ENCODE data around the gene PMEPA1.

Gene PMEPA1

GRCh38 chr20:57625181-57625958 is 84.4 kb downstream of the PMEPA1 start:
- DNase-seq = no peak

GRCh38 chr20:57624124-57624523 is 85.7 kb downstream of the PMEPA1 start:
- no peak for DNase-seq

- peak in 3 of 58 donors; percentile 16 to 42 (median 30) for DNase-seq
These were observed 87.0 kb downstream of the PMEPA1 start for GRCh38 chr20:57622579-57623381.

DNA sequence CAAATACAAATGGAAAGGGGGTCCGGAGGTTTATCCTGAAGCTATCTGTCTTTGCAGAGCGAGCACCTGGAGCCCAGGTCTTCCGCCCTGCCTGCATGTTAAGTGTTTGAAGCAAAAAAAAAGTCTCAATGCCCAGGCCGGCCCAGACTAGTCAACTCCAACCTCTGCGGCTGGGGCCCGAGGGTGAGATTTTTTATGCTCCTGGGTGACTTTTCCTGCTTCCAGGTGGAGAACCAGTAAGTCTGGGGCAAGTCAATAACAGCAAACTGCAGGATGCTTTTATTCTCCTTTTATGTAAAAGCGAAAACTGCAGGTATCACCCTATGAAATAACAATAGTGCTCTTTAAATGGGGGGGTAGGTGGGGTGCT is 87.6 kb downstream of the PMEPA1 start:
- DNase-seq = no peak

DNA sequence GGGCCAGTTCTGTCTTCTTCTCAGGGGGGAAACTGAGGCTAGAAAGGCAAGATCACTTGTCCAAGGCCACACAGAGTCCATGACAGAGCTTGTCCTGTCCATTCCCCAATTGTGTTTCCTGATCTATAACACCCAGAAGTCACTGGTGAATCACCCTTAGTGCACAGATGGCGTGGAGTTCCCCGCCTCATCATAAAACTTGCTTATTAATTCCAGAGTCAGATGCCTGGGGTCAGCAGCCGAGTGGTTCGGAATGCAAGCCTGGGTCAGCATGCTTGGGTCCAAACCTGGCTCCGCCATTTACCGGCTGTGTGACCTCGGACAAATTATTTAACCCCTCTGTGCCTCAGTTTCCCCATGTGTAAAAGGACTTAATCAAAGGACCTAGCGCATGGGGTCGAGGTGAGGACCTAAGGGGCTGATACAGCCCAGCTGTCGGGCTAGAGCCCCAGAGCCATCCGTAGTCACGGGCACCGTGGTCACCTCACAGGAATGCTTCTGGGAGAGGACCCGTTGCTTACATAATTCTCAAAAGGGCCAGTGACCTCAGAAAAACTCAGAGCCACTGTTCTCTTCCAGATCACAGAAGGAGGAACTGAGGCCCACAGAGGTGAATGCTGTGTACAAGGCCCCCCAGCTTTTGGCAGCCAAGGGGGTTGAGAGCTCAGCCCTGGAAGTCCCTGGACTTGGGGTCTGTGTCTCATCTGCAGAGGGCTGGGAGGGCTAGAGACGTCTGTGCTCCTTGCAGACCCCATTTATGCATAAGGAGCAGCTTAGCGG is 88.2 kb downstream of the PMEPA1 start:
- no peak for DNase-seq

DNA sequence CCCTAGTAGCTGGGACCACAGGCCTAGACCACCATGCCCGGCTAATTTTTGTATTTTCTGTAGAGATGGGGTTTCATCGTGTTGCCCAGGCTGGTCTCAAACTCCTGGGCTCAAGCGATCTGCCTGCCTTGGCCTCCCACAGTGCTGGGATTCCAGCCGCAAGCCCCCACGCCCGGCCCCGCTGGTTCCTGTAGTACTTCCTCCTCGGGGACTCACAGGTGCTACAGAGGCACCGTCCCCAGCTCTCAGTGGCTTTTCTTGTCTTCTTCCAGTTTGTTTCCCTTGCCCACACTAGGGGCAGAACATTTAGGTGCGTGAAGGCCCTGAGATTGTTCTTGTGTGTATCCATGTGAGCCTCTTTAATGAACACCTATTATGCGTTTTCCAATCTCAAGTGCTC is 88.8 kb downstream of the PMEPA1 start:
- no peak for DNase-seq

DNA sequence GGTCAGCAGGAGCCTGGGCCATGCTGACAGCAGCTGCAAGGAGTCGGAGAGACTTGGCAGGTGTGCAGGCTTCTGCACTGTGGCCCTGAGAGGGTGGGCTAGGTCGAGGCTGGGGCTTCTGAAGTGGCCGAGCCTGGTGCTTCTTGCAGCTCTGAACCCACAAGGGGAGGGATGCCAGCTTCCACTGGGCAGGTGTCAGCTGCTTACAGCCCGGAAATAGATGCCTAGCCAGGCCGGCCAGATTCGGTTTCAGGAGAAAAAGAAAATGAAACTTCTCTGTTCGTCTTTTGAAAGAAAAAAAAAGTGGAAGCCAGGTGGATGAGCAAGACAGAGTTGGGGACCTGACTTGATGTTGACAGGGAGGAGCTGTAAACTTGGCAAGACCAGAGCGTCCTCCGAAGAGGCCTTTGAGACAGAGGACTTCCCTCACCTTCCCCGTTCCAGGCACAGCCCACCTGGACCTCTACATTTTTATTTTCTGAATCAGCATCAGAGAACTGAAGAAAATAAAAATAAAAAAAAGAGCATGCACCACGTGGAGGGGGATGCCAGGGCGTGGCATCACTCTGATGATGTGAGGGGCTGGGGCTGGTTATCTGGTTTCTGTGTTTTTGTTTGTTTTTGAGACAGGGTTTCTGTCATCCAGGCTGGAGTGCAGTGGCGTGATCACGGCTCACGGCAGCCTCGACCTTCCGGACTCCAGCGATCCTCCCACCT is 89.4 kb downstream of the PMEPA1 start, which contains the start of gene ZBP1:
Gene ZBP1, minus strand, starts transcription at position 153 of the 717 bp plus-strand sequence. Its CDS starts 131 bp downstream, at position 22.
- no peak for DNase-seq

GRCh38 chr20:57619051-57619831 is 90.6 kb downstream of the PMEPA1 start:
- peak in 1 of 58 donors; percentile 8 for DNase-seq

GRCh38 chr20:57618764-57619050 is 91.1 kb downstream of the PMEPA1 start:
- no peak for DNase-seq

- DNase-seq = no peak
These were observed 91.6 kb downstream of the PMEPA1 start for GRCh38 chr20:57618091-57618763.

DNA sequence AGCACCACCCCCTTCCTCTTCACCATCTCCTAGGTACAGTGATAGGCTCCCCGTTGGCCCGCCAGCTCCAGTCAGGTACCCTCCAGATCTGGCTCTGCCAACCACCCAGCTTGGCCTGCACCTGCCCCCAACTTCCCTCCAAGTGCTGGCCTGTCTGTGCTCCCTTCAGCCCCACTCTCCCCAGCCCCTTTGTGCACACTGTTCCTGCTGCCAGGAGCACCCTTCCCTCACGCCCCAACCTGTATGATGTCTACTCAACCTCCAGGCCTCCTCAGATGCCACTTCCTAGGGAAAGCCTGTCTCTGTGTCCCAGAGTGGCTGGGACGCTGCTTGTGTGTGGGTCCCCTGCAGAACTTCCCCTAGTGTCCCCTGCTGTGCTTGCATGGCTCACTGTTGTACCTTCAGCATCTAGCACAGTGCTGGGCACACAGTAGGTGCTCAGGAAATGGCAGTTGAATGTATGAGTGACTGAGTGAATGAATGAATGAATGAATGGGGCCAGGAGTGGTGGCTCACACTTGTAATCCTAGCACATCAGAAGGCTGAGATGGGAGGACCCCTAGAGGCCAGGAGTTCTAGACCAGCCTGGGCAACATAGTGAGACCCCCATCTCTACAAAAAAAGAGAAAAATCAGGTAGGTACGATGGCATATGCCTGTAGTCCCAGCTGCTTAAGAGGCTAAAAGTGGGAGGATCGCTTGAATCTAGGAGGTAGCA is 92.6 kb downstream of the PMEPA1 start:
- DNase-seq = no peak

GRCh38 chr20:57616143-57616951 is 93.5 kb downstream of the PMEPA1 start:
- no peak for DNase-seq

- no peak for DNase-seq
These were observed 94.4 kb downstream of the PMEPA1 start for GRCh38 chr20:57615445-57615811.

GRCh38 chr20:57614490-57615444 is 95.0 kb downstream of the PMEPA1 start:
- no peak for DNase-seq

DNA sequence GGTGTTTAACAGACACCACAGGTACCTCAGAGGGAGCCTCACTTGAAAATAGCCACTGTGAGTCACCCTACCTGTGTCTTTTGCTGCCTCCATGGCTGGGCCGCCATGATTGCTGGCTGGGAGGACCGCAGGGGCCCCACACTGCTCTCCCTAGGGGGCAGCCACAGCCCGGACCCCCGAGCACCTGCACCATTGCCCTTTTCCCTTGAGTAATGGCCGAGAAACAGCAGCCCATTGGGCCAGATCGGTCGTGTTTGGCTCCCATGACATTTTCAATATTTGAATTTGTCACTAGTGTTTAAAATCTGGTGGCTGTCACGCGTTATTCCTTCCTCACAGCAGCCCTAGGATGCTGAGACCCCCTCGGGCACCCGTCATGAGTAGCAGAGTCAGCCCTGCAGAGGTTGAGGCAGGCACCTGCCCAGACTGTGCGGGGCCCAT is 96.3 kb downstream of the PMEPA1 start:
- DNase-seq = no peak

DNA sequence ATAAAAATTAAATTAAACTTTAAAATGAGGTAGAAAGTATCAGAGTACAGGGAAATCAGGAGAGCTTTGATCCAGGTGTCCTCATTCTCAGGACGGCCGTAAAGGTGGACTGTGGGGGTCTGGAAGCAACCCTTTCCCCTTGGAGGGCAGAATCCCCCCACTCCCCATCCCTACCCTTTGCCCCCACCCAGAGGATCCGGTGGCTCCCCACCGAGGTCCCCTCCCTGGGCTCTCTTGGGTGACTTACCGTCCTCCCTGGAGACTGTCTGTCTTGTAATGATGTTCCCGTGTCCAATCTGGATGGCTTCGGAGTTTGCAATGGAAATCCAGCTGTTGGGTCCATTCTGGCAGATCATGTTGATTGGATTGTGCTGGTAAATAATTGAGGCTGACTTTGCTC is 96.9 kb downstream of the PMEPA1 start:
- DNase-seq = no peak

DNA sequence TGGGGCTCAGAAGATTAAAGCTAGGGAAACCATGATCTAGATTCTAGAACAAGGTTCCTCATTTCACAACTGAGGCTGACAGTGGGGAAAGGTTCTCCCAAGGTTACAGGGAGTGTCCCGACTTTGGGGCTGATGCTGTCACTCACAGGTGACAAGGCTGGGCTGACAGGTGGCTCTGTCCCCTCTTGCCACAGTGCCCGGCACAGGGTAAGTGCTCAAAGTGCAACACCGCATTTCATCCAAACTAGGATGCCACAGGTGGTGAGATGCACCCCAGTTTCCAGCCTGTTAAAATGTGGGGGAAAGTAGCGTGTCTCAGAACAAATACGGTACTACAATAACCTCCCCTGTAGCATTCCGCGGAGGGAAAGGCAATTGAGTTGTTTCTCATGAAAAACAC is 97.4 kb downstream of the PMEPA1 start:
- no peak for DNase-seq
